HepG2 (cell line): ENCODE data around the gene C1orf159.

Experiments
- CEBPG ChIP-seq: IDR thresholded peaks from 2 replicates; pipeline ENCODE4 v1.6.1; 2016
- FLYWCH1 ChIP-seq: sonication (generic); formaldehyde crosslinking; IDR thresholded peaks from 2 replicates; pipeline ENCODE4 v1.8.1; 2023; ENCODE audit warnings: mild to moderate bottlenecking, missing genetic modification reagents
- ZNF136 ChIP-seq: sonication (generic); formaldehyde crosslinking; IDR thresholded peaks from 2 replicates; pipeline ENCODE4 v1.8.1; 2022; ENCODE audit warnings: low read depth, mild to moderate bottlenecking, moderate library complexity, missing genetic modification reagents
- ZNF768 ChIP-seq: sonication (generic); formaldehyde crosslinking; IDR thresholded peaks from 2 replicates; pipeline ENCODE4 v1.4.0; 2020; ENCODE audit warnings: missing genetic modification reagents
- TF ChIP-seq, protein P1 (sequence below): sonication (generic); formaldehyde crosslinking; IDR thresholded peaks from 2 replicates; pipeline ENCODE4 v1.9.0; 2021; ENCODE audit warnings: mild to moderate bottlenecking, missing genetic modification reagents
- TF ChIP-seq, protein P2 (sequence below): sonication (generic); formaldehyde crosslinking; IDR thresholded peaks from 2 replicates; pipeline ENCODE4 v1.5.0; 2020; ENCODE audit warnings: mild to moderate bottlenecking, missing genetic modification reagents, moderate library complexity
- TF ChIP-seq, protein P3 (sequence below): sonication (generic); formaldehyde crosslinking; IDR thresholded peaks from 2 replicates; pipeline ENCODE4 v1.4.0; 2020; ENCODE audit warnings: low read depth, mild to moderate bottlenecking, missing genetic modification reagents

DNA sequence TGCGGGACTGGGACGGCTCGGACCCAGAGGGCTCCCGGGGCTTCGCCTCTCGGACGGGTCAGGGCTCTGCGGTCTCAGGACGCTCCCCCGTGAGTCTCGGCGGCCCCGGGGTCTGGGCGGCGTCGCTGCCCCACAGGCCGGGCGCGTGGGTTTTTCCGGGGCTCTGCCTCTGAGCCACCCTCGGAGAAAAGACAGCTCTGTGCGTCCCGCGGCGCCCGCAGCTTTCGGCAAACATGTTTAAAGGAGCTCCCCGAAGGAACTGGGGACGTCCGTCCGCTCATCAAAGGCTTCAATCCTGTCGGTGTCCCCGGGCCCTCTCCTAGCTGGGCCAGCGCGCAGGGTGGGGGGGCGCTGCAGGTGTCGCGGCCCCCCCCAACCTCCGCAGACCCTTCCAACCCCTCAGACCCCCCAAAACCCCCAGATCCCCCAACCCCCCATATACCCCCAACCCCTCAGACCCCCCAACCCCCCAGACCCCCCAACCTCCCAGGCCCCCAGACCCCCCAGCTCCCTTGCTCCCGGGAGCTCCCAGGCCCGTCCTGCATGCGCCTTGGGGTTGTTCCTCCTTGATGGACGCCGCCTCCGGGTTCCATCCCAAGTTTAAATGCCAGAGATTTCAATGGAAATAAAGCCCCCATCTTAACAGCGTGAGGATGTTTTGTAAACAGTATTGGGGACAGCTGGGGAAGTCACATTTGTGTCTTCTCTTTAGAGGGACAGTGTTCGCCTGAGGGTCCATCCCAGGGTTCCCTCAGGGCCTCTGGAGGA, 996 bp upstream of the C1orf159 start:
- TF ChIP-seq CEBPG (CRISPR knock-in tag) (no peak), FLYWCH1 (CRISPR knock-in tag) (no peak), ZNF768 (CRISPR knock-in tag) (no peak), ZNF136 (CRISPR knock-in tag) (no peak)
- TF ChIP-seq, protein P1, sequence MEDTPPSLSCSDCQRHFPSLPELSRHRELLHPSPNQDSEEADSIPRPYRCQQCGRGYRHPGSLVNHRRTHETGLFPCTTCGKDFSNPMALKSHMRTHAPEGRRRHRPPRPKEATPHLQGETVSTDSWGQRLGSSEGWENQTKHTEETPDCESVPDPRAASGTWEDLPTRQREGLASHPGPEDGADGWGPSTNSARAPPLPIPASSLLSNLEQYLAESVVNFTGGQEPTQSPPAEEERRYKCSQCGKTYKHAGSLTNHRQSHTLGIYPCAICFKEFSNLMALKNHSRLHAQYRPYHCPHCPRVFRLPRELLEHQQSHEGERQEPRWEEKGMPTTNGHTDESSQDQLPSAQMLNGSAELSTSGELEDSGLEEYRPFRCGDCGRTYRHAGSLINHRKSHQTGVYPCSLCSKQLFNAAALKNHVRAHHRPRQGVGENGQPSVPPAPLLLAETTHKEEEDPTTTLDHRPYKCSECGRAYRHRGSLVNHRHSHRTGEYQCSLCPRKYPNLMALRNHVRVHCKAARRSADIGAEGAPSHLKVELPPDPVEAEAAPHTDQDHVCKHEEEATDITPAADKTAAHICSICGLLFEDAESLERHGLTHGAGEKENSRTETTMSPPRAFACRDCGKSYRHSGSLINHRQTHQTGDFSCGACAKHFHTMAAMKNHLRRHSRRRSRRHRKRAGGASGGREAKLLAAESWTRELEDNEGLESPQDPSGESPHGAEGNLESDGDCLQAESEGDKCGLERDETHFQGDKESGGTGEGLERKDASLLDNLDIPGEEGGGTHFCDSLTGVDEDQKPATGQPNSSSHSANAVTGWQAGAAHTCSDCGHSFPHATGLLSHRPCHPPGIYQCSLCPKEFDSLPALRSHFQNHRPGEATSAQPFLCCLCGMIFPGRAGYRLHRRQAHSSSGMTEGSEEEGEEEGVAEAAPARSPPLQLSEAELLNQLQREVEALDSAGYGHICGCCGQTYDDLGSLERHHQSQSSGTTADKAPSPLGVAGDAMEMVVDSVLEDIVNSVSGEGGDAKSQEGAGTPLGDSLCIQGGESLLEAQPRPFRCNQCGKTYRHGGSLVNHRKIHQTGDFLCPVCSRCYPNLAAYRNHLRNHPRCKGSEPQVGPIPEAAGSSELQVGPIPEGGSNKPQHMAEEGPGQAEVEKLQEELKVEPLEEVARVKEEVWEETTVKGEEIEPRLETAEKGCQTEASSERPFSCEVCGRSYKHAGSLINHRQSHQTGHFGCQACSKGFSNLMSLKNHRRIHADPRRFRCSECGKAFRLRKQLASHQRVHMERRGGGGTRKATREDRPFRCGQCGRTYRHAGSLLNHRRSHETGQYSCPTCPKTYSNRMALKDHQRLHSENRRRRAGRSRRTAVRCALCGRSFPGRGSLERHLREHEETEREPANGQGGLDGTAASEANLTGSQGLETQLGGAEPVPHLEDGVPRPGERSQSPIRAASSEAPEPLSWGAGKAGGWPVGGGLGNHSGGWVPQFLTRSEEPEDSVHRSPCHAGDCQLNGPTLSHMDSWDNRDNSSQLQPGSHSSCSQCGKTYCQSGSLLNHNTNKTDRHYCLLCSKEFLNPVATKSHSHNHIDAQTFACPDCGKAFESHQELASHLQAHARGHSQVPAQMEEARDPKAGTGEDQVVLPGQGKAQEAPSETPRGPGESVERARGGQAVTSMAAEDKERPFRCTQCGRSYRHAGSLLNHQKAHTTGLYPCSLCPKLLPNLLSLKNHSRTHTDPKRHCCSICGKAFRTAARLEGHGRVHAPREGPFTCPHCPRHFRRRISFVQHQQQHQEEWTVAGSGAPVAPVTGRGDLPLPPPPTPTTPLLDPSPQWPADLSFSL (CRISPR knock-in tag): no peak
- TF ChIP-seq, protein P2, sequence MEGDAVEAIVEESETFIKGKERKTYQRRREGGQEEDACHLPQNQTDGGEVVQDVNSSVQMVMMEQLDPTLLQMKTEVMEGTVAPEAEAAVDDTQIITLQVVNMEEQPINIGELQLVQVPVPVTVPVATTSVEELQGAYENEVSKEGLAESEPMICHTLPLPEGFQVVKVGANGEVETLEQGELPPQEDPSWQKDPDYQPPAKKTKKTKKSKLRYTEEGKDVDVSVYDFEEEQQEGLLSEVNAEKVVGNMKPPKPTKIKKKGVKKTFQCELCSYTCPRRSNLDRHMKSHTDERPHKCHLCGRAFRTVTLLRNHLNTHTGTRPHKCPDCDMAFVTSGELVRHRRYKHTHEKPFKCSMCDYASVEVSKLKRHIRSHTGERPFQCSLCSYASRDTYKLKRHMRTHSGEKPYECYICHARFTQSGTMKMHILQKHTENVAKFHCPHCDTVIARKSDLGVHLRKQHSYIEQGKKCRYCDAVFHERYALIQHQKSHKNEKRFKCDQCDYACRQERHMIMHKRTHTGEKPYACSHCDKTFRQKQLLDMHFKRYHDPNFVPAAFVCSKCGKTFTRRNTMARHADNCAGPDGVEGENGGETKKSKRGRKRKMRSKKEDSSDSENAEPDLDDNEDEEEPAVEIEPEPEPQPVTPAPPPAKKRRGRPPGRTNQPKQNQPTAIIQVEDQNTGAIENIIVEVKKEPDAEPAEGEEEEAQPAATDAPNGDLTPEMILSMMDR (CRISPR knock-in tag): no peak
- TF ChIP-seq, protein P3, sequence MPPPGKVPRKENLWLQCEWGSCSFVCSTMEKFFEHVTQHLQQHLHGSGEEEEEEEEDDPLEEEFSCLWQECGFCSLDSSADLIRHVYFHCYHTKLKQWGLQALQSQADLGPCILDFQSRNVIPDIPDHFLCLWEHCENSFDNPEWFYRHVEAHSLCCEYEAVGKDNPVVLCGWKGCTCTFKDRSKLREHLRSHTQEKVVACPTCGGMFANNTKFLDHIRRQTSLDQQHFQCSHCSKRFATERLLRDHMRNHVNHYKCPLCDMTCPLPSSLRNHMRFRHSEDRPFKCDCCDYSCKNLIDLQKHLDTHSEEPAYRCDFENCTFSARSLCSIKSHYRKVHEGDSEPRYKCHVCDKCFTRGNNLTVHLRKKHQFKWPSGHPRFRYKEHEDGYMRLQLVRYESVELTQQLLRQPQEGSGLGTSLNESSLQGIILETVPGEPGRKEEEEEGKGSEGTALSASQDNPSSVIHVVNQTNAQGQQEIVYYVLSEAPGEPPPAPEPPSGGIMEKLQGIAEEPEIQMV: no peak
